HCT116 (cell line): ENCODE data around the gene NECAB3. TPM values are rescaled to one million over a fixed set of nuclear protein-coding genes. Genes with fewer than 3 reads are reported as not detected.
"Not testable (repeated sequence)": the region's sequence is repeated elsewhere in the genome, so short reads cannot be mapped to it uniquely, and the experiment has no call there.

ENCODE experiments used
- ATAC-seq: fragments of 200-7000 bp; cut with Tn5 transposase; 2 replicates; pipeline ENCODE4 v1.9.1; 2020; ENCODE audit warnings: mild to moderate bottlenecking, moderate library complexity
- BruUV-seq: library from RNA; stranded (reverse); fragments of 400-500 nt; replicated peaks from 2 replicates; lab custom pipeline; 2021; lab: Mats Ljungman, UMichigan
- CTCF ChIA-PET: fragments of 300-600 bp; sonication (Branson Sonifier 250); formaldehyde crosslinking; loops from one replicate; lab custom pipeline; 2021; ENCODE audit warnings: antibody characterized with exemption; lab: Charles Lee
- POLR2A ChIA-PET: fragments of 300-600, 350-600 bp; sonication (Branson Sonifier 250); formaldehyde crosslinking; loops from one replicate; lab custom pipeline; 2021; ENCODE audit warnings: antibody characterized with exemption; lab: Charles Lee
- RAD21 ChIA-PET, 2 experiments: fragments of 300-600 bp; sonication (Branson Sonifier 250); formaldehyde crosslinking; loops; one replicate each; lab custom pipeline; 2023; ENCODE audit warnings: low total read pairs in 2 of 2; ENCODE audit not compliant: uncharacterized antibody in 2 of 2, unreplicated experiment in 2 of 2, low non-redundant PET in 1 of 2; lab: Charles Lee
- DNase-seq: peaks from one replicate; pipeline ENCODE4 v3.0.0-alpha.2; 2010; ENCODE audit warnings: low read depth, low spot score
- H2AFZ ChIP-seq: fragments of 200-600 bp; shearing (Covaris generic), sonication (generic); 2 replicates; pipeline ENCODE4 v1.6.1; 2017; ENCODE audit warnings: low read depth, mixed run types, mixed read lengths, antibody characterized with exemption, low read length; ENCODE audit not compliant: poor library complexity, severe bottlenecking
- H3K27ac ChIP-seq: 2 replicates; pipeline ENCODE4 v1.5.1; 2012; ENCODE audit warnings: low read depth, low read length
- H3K27me3 ChIP-seq: fragments of 200-600 bp; sonication (generic); 2 replicates; pipeline ENCODE4 v1.6.1; 2016; ENCODE audit warnings: mixed run types, low read length, mixed read lengths; ENCODE audit not compliant: insufficient read depth
- H3K36me3 ChIP-seq, 2 experiments: fragments of 200-500 bp in 1 of 2; fragments of 200-600 bp in 1 of 2; sonication (Bioruptor generic) in 1 of 2; sonication (generic) in 1 of 2; 2 replicates each; pipeline versions ENCODE4 v1.5.1 to v1.6.1; 2014 to 2016; ENCODE audit warnings: low read length in 2 of 2, inconsistent platforms in 1 of 2, mixed read lengths in 1 of 2, mixed run types in 1 of 2; ENCODE audit not compliant: insufficient read depth in 2 of 2, control insufficient read depth in 1 of 2
- H3K4me1 ChIP-seq, 2 experiments: fragments of 200-600 bp in 1 of 2; sonication (generic) in 1 of 2; 2 replicates each; pipeline versions ENCODE4 v1.5.1 to v1.6.1; 2012 to 2017; ENCODE audit warnings: low read length in 2 of 2, inconsistent platforms in 1 of 2, mild to moderate bottlenecking in 1 of 2, mixed read lengths in 1 of 2, mixed run types in 1 of 2, moderate library complexity in 1 of 2; ENCODE audit not compliant: insufficient read depth in 2 of 2, control insufficient read depth in 1 of 2
- H3K4me2 ChIP-seq: fragments of 200-600 bp; sonication (generic); 2 replicates; pipeline ENCODE4 v1.6.1; 2017; ENCODE audit warnings: mixed run types, low read length, mixed read lengths
- H3K4me3 ChIP-seq, 2 experiments: fragments of 200-600 bp in 1 of 2; sonication (generic) in 1 of 2; replicated peaks in 1 of 2; 2 replicates each; pipeline ENCODE4 v1.5.1; 2011 to 2016; ENCODE audit warnings: low read length in 2 of 2, control low read depth in 1 of 2, low read depth in 1 of 2, mild to moderate bottlenecking in 1 of 2, mixed read lengths in 1 of 2, mixed run types in 1 of 2
- H3K79me2 ChIP-seq: fragments of 200-600 bp; sonication (generic); 2 replicates; pipeline ENCODE4 v1.6.1; 2017; ENCODE audit warnings: mild to moderate bottlenecking, mixed run types, low read length, moderate library complexity, mixed read lengths; ENCODE audit not compliant: insufficient read depth
- H3K9ac ChIP-seq: fragments of 200-600 bp; sonication (generic); 2 replicates; pipeline ENCODE4 v1.6.1; 2016; ENCODE audit warnings: low read length, mixed read lengths
- H3K9me2 ChIP-seq: fragments of 200-600 bp; sonication (generic), shearing (Covaris generic); 2 replicates; pipeline ENCODE4 v1.6.1; 2017; ENCODE audit warnings: mixed run types, mild to moderate bottlenecking, moderate library complexity; ENCODE audit not compliant: insufficient read depth
- H3K9me3 ChIP-seq, 2 experiments: fragments of 200-500 bp in 1 of 2; fragments of 200-600 bp in 1 of 2; sonication (Bioruptor generic) in 1 of 2; sonication (generic) in 1 of 2; 2 replicates each; pipeline ENCODE4 v1.6.1; 2014 to 2017; ENCODE audit warnings: low read length in 2 of 2, mixed read lengths in 2 of 2, inconsistent platforms in 1 of 2, low read depth in 1 of 2, mild to moderate bottlenecking in 1 of 2, mixed run types in 1 of 2, moderate library complexity in 1 of 2; ENCODE audit not compliant: control insufficient read depth in 1 of 2, insufficient read depth in 1 of 2
- H4K20me1 ChIP-seq: fragments of 200-600 bp; sonication (generic), shearing (Covaris generic); 2 replicates; pipeline ENCODE4 v1.6.1; 2017; ENCODE audit warnings: mixed run types, mild to moderate bottlenecking, moderate library complexity; ENCODE audit not compliant: insufficient read depth
- ATF3 ChIP-seq: IDR thresholded peaks from 2 replicates; pipeline ENCODE4 v1.6.1; 2012
- FOSL1 ChIP-seq: IDR thresholded peaks from 2 replicates; pipeline ENCODE4 v1.6.1; 2012; ENCODE audit warnings: low read depth
- RAD21 ChIP-seq: IDR thresholded peaks from 2 replicates; pipeline ENCODE4 v1.6.1; 2012; ENCODE audit warnings: low read depth, mild to moderate bottlenecking
- SIN3A ChIP-seq: IDR thresholded peaks from 2 replicates; pipeline ENCODE4 v1.6.1; 2012; ENCODE audit warnings: low read depth
- intact Hi-C: fragments of 100-400 bp; cut with micrococcal nuclease; formaldehyde crosslinking; loops from 2 replicates; pipeline ENCODE4 v1.10.0; 2022
- total RNA-seq: library from RNA; stranded (reverse); gene quantifications from one replicate; pipeline ENCODE4 v1.2.1, GENCODE V29; 2021; ENCODE audit not compliant: unreplicated experiment
- TF ChIP-seq, protein P1 (sequence below): IDR thresholded peaks from 2 replicates; pipeline ENCODE4 v1.6.1; 2012; ENCODE audit warnings: low read depth

NECAB3 gene
- total RNA-seq, 1 experiment from 2014 or later, result 48.1 TPM

DNA sequence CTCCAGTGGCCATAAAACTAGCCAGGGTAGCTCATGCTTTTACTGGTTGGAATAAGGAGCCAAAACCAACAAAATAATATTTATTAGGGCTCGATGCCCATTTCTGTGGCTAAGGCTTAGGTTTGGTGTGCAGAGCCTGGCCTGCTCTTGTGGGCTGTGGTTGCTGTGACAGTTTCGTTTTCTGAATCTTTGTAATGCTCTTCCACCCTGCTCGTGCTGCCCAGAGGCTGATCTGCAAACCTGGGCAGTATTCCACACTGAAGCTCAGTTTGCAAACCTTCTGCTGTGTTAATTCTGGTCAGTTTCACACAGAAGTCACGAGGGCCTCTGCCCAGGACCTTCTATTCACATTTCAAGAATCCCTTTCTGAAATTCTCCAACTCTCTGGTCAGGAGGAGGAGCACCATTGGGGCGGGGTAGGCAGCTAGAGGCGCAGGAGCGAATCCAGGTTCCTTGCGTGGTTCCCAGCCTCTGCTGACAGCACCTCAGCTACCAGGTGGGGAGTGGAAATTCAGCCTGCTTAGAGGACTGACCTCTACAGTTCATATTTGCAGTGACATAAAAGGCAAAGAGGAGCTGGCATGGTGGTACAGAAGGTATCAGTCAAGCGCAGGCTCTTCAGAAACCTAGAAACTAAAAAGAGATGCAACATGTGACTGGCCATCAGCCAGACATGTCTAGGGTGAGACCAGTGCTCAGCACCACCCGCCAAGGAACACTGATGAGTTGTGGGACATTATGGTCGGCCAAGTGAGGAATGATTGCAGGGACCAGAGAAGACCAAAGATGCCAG, 26.4 kb downstream of the NECAB3 start:
- ChIA-PET RAD21 (no interaction called here), POLR2A (no interaction called here)
- H3K36me3 ChIP-seq, result peaks cover 0 to 5% of the 10 kb centered on the region in 2 experiments; a peak in 2 of 4 replicates
- intact Hi-C loops, result no loop called here
- no peak overlapping the region for H3K9ac ChIP-seq
- DNase-seq (no peak), ATAC-seq (no peak)
- no peaks in the 10 kb centered on the region for H3K9me3 ChIP-seq
- no peaks in the 10 kb centered on the region for H3K9me2 ChIP-seq
- BruUV-seq, result no TSS peak
- no peak overlapping the region for H2AFZ ChIP-seq
- H3K4me2 ChIP-seq, result no peak overlapping the region
- no peak overlapping the region for H3K4me3 ChIP-seq
- TF ChIP-seq RAD21 (no peak), FOSL1 (no peak), SIN3A (no peak), ATF3 (no peak)
- TF ChIP-seq, all 23 proteins: peak for 0
- no peaks in the 10 kb centered on the region for H3K79me2 ChIP-seq
- H3K27me3 ChIP-seq, result no peaks in the 10 kb centered on the region
- CTCF ChIA-PET, result no interaction called here
- H4K20me1 ChIP-seq, result no peaks in the 10 kb centered on the region
- no peak overlapping the region for H3K27ac ChIP-seq
- H3K4me1 ChIP-seq, result peaks cover 0 to 4% of the 10 kb centered on the region in 2 experiments; a peak in 1 of 4 replicates

- ATAC-seq, H4K20me1 ChIP-seq, intact Hi-C loops, H3K27me3 ChIP-seq, H3K9me3 ChIP-seq, H3K27ac ChIP-seq, H3K36me3 ChIP-seq, H2AFZ ChIP-seq, CTCF ChIA-PET, H3K9ac ChIP-seq, H3K4me3 ChIP-seq, RAD21 ChIA-PET, POLR2A ChIA-PET, DNase-seq, H3K4me2 ChIP-seq, BruUV-seq, H3K9me2 ChIP-seq, H3K79me2 ChIP-seq, H3K4me1 ChIP-seq: not testable (repeated sequence)
- TF ChIP-seq, protein P1, sequence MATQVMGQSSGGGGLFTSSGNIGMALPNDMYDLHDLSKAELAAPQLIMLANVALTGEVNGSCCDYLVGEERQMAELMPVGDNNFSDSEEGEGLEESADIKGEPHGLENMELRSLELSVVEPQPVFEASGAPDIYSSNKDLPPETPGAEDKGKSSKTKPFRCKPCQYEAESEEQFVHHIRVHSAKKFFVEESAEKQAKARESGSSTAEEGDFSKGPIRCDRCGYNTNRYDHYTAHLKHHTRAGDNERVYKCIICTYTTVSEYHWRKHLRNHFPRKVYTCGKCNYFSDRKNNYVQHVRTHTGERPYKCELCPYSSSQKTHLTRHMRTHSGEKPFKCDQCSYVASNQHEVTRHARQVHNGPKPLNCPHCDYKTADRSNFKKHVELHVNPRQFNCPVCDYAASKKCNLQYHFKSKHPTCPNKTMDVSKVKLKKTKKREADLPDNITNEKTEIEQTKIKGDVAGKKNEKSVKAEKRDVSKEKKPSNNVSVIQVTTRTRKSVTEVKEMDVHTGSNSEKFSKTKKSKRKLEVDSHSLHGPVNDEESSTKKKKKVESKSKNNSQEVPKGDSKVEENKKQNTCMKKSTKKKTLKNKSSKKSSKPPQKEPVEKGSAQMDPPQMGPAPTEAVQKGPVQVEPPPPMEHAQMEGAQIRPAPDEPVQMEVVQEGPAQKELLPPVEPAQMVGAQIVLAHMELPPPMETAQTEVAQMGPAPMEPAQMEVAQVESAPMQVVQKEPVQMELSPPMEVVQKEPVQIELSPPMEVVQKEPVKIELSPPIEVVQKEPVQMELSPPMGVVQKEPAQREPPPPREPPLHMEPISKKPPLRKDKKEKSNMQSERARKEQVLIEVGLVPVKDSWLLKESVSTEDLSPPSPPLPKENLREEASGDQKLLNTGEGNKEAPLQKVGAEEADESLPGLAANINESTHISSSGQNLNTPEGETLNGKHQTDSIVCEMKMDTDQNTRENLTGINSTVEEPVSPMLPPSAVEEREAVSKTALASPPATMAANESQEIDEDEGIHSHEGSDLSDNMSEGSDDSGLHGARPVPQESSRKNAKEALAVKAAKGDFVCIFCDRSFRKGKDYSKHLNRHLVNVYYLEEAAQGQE, result peak; percentile 42
Observed at GRCh38 chr20:33646959-33647602, 27.1 kb downstream of the NECAB3 start.
